Lung microvascular endothelial cell (primary cell): ENCODE data around the gene SEPTIN10. TPM values are rescaled to one million over a fixed set of nuclear protein-coding genes. Genes with fewer than 3 reads are reported as not detected.
"Not testable (repeated sequence)": the region's sequence is repeated elsewhere in the genome, so short reads cannot be mapped to it uniquely, and the experiment has no call there.

Experiments
- DNase-seq, 2 donors: peaks; one replicate each; pipeline versions ENCODE4 v3.0.0 to v3.0.0-alpha.2; 2010; ENCODE audit warnings: low read depth in 2 of 2
- total RNA-seq: library from RNA; depleted of rRNA; stranded (reverse); fragments of >200 nt; gene quantifications from 2 replicates; pipeline ENCODE4 v1.2.1, GENCODE V29; 2014

Gene SEPTIN10
- total RNA-seq, 1 donor from 2014 or later: 115 TPM

DNA sequence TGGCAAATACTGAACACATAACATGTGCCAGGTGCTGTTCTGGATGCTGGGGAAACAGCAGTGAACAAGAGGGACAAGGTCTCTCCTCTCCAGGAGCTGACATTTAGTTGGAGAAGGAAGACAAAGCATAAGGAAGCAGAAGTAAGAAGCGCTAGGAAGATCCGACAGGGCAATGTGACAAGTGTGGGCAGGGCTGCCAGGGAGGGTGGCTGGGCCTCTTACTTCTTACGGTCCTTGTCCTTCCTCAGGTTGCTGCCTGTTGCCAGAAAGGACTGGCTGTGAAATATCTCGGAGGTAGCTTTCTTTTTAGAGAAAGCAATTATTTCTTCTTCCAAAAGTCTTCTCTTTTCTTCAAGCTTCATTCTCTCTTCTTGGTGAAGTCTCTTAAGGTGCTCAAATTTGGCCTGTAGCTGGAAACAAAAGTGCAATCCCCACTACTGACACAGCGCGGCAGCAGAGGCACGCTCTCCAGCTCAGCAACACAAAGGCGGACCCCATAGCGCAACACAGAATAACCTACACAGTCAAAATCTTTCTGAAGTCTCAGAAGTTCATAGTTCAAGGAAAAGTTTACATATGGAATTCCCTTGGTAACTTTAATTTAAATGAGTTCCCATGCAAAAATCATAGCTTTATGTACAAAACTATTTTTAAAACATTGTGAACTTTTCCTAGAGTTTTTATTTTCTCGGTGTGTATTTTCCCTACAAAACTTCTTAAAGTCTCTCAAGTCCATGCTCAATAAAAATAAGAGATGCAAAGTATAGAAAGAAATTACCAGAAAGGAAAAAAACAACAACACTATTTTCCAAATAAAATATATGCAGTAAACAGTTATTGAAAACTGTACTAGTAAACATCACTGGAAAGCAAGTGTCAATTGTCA is 67.7 kb downstream of the SEPTIN10 start:
- DNase-seq: peak; percentile 71 to 77

DNA sequence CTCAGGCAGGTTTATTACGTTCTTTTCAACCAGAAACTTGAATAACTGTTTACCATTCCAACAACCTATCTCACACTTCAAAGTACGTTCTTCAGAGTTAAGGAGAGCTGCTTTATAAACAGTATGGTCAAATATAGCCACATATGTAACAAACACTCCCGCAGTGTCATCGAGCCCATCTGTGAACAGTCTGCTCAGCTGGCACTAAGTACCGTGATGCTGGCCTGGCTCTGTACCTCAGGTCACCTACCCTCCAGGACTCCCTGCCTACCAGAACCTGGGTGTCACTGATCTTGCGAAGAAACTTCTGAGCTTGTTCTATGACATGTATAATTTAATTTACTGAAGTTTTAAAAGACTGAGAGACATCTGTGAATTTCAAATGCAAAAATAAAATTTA is 71.4 kb downstream of the SEPTIN10 start:
- DNase-seq: no peak

DNA sequence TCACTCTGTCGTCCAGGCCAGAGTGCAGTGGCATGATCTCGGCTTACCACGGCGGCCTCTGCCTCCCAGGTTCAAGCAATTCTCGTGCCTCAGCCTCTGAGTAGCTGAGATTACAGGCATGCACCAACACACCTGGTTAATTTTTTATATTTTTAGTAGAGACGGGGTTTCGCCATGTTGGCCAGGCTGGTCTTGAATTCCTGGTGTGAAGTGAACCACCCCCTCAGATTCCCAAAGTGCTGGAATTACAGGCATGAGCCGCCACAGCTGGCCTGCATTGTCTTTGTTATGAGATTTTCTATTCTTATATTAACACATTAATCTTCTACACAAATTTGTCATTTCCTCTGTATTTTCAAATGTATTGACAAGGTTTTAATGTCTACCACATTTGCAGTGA is 75.2 kb downstream of the SEPTIN10 start:
- DNase-seq: no peak

DNA sequence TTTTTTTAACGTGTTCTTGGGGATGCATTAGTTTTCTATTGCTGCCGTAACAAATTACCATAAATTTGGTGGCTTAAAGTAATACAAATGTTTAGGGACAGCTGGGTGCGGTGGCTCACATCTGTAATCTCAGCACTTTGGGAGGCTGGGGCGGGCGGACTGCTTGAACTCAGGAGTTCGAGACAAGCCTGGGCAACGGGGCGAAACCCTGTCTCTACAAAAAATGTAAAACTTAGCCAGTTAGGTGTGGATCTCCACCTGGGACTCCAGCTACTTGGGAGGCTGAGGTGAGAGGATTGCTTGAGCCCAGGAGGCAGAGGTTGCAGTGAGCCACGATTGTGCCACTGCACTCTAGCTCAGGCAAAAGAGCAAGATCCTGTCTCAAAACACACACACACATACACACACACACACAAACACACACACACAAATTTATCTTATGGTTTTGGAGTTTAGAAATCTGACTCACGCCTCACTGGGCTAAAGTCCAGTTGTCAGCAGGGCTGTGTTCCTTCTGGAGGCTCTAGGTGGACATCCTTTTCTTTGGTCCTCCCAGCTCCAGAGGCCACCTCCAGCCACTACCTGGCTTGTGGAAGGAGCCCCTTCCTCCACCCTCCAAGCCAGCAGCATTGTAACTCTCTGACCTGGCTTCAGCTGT is 76.1 kb downstream of the SEPTIN10 start:
- no peak for DNase-seq

DNA sequence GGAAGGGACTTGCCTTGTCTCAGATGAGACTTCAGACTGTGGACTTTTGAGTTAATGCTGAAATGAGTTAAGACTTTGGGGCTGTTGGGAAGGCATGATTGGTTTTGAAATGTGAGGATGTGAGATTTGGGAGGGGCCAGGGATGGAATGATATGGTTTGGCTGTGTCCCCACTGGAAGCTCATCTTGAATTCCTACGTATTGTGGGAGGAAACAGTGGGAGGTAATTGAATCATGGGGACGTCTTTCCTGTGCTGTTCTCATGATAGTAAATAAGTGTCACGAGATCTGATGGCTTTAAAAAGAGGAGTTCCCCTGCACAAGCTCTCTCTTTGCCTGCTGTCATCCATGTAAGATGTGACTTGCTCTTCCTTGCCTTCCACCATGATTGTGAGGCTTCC is 77.2 kb downstream of the SEPTIN10 start:
- not testable (repeated sequence) for DNase-seq

DNA sequence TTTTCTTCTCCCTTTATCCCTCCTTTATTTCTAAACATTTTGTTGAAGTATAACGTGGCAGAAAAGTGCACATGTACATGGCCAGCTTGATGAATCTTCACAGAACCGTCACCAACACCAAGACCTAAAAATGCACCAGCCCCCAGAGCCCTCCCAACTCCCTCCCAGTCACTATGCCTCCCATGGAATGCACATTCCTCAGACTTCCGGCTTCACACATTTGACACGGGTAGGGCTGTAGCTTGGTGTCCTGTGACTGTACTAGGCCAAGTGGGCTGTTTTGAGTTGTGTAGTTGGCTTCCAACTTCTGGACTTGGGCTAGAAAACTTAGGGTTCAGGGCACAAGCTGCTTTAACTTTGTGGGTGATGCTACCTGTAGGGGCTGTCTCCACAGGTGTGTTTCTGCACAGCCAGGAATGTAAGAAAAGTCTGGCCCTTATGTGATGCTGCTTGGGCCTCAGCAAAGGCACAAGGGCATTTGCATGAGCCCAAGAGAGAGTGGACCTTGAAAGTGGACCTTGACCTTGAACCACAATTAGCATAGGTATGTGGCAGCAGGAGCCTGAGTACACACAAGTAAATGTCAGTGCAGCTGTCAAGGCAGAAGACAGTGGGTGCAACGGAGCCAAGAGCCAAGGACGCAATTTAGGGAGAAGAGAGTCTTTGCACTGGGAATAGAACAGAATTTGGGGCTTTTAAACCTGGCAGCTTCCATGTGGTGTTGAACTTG is 78.4 kb downstream of the SEPTIN10 start:
- no peak for DNase-seq

DNA sequence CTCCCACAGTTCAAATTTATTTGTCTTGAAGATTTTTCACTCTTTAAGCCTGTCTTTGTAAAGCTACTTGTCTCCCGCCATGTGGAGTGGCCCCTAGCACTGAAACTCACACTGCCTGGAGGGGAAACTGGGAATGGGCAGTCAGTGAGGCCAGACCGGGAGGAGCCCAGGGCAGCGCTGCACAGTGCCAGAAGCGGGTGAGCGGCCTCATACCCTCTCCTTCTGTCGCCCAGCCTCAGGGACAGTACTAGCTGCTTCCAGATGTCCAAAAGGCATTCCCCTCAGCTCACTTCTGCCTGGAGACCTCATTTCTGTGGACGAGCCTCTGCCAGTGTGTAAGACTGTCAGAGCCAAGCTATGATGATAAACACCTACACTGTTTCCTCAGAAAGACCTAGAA is 79.9 kb downstream of the SEPTIN10 start:
- DNase-seq: no peak

DNA sequence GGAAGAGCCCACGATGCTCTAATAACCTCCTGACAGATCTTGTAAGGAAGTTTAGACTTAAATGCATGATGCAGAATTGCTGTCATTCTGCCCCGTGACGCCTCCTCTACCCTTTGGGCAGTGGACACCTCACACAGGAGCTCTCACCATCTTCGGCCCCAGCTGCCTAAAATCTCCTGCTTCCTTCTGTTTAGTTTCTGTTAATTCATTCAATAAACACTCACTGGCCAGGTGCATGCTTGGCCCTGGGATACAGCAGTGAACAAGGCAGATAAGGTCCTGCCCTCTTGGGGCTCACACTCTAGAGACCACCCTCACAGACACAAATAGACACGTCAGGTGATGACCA is 81.1 kb downstream of the SEPTIN10 start:
- DNase-seq: no peak

DNA sequence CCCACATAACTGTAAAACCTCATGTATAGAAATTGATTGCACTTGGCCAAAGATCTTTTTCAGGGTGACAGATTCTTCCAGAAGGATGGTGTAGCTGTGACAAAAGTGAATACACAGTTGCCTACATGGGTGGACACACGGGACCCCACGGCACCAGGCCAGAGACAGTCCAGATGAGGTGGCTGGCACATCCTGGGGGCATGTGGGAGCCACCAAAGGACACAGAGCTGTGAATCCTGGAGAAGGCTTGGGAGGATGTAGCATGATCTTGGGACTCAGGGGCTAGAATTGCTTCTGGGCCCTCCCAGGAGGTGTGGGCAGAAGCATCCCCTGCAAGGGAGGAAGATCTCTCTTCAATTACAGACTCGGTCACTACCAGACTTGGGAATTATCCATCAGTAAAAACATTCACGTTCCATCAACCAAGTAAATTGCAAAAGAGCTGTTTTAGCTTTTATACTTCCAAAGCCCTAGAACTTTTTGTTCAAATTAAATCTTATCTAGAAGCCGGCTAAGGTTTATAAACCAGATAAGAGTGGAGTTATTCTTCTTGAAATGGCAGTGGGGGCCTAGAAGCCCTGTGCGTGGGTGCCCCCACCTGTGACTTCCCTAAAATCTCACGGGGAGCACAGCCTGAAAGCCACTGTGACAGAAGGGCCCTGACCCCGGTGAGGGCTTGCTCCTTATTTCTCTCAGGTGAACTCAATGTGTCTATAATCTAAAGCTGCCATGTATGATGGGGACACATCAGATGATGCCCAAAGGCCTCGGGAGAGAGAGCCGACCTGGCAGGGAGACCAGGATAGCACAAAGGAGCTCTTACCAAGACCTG is 81.7 kb downstream of the SEPTIN10 start:
- DNase-seq: no peak

DNA sequence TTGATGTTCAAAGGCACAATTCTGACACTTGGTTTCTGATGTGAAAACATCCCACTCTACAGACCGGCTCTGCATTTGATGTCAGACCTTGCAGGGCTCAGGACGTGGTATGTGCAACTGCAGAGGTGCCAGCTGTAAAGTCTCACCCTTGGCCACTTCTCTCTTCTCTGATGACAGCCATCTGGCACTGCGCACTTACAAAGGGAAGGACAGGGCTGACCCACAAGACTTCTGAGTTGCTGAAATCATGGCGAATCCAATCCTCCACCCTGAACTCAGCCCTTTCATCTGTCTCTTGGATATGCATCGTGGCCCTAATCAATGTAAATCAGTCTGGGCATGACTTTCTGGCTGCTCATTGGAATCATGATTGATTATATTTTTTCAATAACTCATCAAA is 82.5 kb downstream of the SEPTIN10 start:
- DNase-seq: no peak

DNA sequence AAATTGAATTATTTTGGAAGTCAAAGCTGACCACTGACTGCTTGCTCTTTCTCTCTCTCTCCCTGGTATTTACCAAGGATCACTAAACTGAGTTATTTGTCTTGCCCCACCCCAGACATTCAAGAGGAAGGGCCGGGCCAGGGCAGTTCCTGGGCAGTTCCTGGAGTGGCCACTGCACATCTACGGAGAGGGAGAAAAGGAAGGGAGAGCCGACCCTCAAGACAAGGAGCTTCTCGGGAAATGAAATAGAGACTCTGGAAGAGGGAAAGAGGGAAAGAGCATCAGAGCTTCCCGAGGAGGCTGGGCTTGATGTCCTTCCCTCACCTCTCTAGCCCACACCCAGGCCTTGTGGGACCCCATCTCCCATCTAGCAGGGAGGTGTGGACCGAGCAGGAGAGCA is 83.1 kb downstream of the SEPTIN10 start:
- DNase-seq: no peak

DNA sequence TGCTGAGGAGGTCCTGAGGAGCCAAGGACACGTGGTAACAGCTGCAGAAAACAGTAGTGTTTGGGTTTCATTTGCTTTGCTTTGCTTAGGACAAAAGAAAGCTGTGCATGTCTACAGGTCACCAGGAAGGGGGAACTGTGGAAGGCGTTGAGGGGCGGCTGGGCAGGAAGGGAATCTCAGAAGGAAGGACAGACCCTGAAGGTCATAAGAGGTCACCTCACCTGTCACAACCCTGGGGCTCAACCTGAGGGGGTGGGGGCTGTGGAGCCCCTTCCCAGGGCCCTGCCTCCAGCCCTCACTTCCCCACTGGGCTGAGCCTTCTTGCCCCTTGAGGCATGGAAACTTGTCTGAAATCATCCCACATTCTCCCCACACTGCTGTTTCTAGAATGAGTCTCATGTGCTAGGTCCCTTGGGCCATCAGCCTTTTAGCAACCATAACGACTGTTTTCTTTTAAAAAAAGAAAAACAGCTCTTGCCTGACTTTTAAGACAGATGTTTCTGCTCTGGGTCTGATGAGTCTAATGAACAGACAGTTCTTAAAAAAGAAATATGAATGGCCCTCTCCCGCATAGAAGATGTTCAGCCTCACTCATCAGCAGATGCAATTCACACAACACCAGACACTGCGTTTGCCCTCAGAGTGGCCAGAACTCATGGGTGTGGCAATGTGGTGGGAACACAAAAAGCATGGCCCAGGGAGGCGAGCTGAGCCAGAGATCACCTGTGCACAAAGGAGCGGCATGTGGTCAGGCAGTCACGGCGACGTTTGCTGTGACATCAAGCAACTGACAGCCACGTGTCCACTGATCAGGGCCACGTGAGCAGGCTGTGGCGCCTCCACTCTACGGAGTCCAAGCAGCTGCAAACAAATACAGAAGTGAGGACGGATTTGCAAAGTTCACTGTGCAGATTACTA is 84.0 kb downstream of the SEPTIN10 start:
- no peak for DNase-seq

DNA sequence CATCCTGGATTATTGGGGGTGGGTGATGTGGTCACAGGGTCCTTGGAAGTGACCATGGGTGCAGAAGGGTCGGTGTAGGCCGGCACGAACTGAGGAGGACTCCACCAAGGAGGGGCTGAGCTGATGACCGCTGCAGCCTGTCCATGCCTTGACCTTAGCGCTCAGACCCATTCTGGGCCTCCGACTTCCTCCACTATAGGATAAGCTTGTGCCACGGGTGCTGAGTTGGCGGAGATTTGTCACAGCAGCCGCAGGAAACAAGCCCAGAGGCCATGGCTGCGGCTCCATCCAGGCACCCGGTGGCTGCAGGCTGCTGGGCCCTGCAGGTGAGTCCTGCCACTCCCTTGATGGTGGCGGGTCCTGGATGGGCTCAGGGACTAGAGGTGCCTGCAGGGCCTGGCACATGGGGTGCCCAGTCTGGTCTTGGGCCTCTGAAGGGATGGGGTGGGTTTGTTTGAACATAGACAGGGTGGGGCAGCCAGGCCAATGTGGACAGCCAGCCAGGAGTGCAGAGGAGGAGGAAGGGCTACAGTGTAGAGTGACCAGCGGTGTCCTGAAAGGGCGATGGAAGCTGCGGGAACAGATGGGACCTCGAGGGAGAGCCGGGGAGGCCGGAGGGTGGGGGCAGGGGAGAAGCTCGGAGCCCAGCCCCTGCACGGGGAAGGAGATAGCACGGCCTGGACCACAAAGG is 84.8 kb downstream of the SEPTIN10 start:
- DNase-seq: no peak

DNA sequence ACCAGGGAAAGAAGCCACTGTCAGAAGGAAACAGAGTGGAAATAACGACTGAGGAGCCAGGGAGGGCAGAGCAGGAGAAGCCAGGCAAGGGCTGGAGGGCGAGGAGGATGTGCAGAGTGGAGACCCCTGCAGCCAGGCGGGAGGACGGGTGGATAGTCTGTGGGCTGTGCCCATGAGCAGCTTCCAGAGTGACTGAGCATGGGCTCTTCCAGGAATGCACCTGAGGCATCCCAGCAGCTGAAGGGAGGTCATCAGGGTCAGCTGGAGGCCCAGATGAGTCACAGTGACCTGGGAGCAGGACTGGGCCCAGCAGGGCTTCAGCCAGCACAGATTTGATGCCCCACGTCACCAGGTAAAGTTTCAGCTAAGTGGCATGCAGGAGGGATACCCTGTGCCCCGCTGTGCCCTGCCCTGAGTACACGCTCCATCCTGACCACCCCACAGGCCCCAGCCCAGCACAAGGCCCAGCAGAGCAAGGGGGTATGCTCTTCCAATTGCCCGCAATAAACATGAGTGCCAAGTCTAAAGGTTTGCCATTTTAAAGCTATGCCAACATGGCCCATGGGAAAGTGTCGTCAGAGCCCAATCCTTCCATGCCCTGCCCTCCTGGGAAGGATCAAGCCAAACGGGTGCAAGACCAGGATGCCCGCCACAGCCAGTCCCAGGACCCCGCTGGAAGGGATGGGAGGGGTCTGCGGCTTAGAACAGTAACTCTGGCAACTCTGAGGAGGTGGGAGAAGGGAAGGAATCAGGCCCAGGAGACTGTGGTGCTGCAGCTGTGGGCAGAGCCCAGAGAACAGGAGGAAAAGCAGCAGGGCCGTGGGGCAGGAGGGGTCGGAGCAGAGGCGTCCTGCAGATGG is 85.7 kb downstream of the SEPTIN10 start:
- DNase-seq: no peak

DNA sequence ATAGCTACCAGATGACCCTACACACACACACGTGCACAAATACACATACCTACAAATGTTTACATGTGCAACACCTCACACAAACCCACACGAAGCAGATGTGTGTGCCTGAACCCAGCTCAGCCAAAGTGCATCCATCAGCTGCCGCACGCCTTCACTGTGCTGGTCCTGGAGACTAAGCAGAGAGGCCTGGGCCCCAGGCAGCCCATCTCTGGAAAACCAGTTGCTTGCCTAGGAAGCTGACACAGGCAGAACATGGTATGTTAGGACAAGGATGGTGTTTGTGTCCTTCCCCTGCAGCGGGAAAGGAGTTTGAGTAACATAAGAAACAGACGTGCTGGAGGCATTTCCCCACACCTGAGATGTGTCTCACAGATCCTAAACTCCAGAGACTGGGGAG is 86.7 kb downstream of the SEPTIN10 start:
- DNase-seq: no peak

DNA sequence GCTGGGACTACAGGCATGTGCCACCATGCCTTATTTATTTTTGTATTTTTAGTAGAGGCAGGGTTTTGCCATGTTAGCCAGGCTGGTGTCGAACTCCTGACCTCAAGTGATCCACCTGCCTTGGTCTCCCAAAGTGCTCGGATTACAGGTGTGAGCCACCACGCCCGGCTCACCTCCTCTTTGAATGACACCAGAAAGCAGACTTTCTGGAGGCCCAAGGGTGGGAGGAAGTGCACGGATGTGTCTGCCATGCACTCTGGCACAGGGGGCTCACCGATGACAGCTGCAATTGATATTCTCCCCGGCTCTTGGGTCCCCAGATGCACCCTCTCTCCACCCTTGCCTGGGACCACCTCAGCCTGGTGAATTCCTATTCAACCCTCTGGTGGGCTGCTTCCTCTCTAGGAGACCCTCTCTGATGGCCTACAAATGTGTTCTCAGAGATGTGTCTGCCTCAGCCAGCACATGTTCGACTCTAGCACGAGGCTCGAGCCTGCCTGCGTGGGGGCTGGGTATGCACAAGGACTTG is 87.3 kb downstream of the SEPTIN10 start:
- DNase-seq: no peak

DNA sequence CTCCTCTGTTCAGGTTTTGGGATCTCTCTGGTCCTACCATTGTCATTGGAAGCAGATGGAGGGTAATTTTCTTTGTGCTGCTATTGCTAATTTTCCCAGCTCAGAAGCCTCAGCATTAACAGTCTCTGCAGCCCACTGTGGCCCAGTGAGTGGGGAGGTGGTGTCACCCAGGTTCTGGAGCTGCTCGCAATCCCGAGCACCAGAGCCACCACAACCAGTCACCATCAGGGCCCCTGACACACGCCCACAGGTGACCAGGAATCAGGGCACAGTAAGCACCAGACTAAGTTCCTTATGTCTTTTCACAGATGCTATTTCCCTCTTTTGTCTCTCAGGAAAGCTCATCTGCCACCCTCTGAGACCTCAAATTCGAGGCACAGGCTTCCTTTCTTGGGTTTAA is 87.9 kb downstream of the SEPTIN10 start:
- no peak for DNase-seq

DNA sequence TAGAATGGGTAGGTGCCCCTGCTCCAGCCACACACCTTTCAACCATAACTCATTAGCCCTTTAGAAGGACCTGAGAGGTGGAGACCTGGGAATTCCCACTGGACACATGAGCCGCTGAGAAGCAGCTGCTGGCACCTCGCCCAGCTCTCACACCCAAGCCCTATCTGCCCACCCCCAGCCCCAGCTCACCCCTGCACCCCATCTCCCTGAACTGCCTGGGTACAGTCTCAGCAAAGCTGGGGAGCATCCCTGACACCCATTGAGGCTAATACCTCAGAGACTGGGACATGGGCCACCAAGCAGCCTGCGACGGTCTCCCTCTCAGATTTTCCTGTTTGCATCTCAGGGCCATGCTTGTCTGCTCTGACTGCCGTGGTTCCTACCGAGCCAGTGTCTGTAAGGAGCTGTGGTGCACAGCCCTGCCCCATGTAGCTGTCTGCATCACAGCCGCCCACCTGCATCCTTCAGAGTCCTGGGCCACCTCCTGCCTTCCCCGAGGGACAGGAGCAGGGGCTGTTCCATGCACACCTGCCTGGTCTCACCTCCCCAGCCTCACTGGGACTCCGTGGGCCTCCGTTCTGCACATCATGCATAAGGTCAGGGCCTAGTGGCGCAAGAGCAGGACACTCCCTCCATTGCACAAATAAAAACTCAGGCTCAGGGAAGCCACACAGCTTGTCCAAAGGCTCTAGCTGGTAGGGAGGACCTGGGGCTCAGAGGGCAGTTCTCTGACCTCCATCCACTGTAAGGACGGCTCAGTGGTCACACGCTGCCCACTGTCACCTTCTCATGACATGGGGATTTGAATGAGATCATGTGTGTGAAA is 90.0 kb downstream of the SEPTIN10 start:
- no peak for DNase-seq
